Mucosa of stomach (tissue), 1 donor: ENCODE data around the gene DPP10.

ENCODE experiments used
- H3K27me3 ChIP-seq: one replicate; pipeline ENCODE4 v1.7.0; 2013; ENCODE audit warnings: mild to moderate bottlenecking, low read length; ENCODE audit not compliant: control insufficient read depth, insufficient read depth
- H3K36me3 ChIP-seq: one replicate; pipeline ENCODE4 v1.7.0; 2013; ENCODE audit warnings: low read length; ENCODE audit not compliant: control insufficient read depth, insufficient read depth
- H3K4me1 ChIP-seq: one replicate; pipeline ENCODE4 v1.7.0; 2013; ENCODE audit warnings: mild to moderate bottlenecking, low read length; ENCODE audit not compliant: control insufficient read depth, insufficient read depth
- H3K4me3 ChIP-seq: one replicate; pipeline ENCODE4 v1.7.0; 2013; ENCODE audit warnings: low read length
- H3K9ac ChIP-seq: one replicate; pipeline ENCODE4 v1.7.0; 2013; ENCODE audit warnings: mild to moderate bottlenecking, low read length, moderate library complexity
- H3K9me3 ChIP-seq: one replicate; pipeline ENCODE4 v1.7.0; 2013; ENCODE audit warnings: mild to moderate bottlenecking, low read length, moderate library complexity; ENCODE audit not compliant: control insufficient read depth
- donor health status: Pancreatic carcinoma.

DPP10 gene

DNA sequence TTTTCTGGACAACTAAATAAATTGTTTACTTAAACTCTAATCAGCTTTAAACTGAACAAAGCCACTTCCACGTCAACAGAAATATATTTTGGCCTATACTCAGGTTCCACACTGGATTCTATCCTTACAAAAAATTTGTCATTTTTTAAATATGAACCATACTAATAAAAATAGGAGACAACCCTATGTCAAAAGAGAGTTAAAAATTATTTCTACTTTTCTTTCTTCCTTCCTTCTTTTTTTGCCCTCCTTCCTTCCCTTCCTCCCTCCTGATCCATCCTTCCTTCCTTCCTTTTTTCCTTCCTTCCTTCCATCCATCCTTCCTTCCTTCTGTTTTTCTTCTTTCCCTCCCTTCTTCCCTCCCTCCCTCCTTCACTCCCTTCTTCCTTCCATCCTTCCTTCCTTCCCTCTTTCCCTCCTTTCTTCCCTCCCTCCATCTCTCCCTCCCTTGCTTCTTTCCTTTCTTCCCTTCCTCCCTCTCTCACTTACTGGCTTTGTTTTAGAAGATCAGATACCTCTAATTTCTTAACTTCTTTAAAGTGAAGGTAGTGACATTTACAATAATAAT lies 1444.9 kb downstream of the DPP10 start:
- Histone ChIP-seq H3K9me3 (no peaks in the 10 kb centered on the region), H3K27me3 (no peaks in the 10 kb centered on the region), H3K36me3 (no peaks in the 10 kb centered on the region), H3K4me3 (no peak overlapping the region), H3K9ac (no peak overlapping the region), H3K4me1 (no peaks in the 10 kb centered on the region)
